HG03159 (cell line): ENCODE data around the gene PDZD2.

Experiments
- ATAC-seq: cut with Tn5 transposase; IDR thresholded peaks from one replicate; pipeline ENCODE4 v1.9.1; 2021; ENCODE audit warnings: mild to moderate bottlenecking, moderate library complexity; ENCODE audit not compliant: unreplicated experiment

The PDZD2 gene

DNA sequence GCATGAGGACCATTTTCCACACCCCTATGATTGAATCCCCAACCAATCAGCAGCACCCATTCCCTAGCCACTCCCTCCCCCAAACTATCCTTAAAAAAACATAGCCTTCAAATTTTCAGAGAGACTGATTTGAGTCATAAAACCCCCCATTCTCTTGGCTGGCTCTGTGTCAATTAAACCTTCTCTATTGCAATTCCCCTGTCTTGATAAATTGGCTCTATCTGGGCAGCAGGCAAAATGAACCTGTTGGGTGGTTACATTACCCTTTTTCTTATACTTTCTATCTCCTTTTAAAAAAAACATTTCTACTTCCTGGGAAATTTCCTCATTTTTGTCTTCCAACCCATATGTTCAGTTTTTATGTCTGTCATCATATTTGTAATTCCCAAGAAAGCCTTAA lies 220.2 kb downstream of the PDZD2 start:
- ATAC-seq: no peak

DNA sequence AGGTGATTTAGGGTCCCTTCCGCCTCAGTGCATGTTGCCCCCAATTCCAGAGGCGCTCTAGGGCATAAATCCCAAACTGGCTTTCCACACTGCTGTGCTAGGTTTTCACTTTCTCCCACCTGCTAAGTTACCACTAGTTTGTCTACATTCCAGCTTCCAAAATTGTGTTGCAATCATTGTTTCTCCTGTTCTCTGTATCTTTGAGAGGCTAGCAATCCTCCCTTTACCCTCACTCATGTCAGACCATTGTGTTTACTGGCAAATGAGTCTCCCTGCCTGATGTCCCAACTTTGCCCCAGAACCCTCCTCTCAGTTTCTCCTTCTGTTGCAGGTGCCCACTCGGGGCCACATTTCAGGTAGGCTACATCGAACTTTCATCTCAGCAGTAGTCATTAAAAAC lies 221.3 kb downstream of the PDZD2 start:
- ATAC-seq: no peak

DNA sequence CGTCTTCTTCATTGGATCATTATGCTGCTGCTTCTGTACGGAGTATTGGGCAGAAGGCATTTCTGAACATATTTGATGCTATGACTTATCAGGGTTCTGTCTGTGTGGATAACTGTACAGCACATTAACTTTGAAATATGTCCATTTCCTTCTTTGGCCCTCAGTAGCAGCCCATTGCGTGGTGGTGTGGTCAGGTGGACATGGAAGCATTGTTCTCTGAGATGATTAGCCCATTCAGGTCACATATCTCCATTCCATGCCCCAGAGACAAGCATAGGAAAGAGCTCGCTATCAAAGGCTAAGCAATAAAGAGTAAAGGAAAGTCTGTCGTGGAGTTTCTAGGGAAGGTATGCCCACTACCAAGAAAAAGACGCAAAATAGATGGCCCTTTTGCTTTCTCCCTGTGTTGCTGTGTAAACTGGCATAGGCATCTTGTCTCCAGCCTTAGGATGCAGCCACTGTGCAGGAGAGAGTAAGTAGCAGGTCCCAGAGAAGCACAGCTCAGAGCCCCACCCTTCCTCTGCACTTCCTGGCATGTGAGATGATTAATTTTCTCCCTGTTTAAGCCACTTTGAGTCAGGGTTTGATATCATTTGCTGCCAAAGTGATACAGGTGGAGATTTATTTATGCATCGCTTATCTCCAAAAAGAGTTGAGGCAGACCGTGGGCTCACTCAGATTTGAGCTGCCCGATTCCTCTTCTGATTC lies 221.9 kb downstream of the PDZD2 start:
- ATAC-seq: no peak

DNA sequence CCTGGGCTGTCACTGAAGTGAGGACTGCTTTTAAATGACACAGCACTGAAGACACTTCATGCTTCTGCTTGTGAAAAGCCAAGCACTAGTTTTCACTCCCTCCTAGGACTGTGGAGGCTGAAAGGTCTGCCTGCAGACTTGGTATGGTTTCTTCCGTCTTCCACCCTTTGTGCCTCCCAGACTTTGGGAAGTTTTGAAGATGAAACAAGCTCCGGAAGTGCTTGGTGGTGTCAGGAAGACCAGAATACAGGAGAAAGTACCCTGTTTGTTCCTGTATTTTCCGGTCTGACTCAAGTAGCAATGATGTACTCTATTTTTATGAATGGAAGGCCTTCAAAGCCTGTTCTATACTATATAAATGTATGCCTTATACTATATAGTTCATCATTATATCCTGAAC lies 222.7 kb downstream of the PDZD2 start:
- ATAC-seq: no peak

DNA sequence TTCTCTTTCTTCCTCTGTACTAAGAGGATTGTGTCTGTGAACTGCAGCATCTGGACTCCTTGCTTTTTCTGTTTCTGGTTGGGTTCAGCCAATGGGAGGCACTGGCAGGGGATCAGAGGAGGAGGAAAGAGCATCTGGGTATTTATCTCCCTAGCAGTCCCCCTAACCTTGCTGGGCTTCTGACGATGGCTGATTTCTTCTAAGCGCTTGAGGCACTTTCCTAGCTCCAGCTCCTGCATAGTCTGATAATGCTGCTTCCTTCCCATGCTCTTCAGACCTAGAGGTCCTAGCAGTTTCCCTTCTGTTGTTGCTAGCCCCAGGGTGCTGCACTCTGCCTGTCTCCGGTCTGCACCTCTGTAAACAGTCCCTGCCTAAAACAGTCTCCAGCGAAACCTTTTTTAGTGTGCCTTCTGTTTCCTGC lies 225.1 kb downstream of the PDZD2 start:
- no peak for ATAC-seq

DNA sequence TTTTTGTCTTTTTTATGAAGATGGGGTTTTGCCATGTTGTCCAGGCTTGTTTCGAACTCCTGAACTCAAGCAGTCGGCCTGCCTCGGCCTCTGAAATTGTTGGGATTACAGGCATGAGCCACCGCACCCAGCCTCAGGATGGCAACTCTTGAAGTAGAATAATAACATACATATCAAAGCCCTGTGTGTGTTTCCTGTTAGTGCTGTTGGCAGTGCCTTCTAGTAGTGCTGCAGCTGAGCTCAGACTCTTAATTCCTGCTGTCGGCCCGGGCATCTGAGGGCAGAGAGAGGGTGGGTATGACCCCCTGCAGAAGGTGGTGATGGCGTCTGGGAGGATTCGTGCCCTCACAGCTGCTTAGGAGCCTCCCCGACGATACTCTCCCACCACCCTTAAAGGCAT lies 227.2 kb downstream of the PDZD2 start:
- ATAC-seq: no peak

DNA sequence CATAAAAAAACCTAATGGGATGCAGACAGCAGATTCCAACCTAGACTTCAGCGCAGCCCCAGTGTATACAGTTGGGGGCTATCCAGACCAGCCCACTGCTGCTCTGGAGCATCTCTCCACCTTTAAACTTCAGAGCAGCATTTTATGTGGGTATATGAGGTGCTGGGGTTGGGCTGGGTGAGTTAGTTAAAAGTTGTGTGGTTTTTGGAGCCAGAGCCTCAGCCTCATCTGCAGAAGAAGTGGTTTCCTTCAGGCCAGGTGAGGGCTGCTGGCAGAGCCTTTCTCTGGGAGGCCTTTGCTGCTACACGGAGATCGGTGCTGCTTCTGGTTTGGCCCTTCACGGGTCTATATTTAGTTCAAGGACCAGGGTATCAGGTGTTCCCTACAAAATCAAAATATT lies 228.3 kb downstream of the PDZD2 start:
- no peak for ATAC-seq

DNA sequence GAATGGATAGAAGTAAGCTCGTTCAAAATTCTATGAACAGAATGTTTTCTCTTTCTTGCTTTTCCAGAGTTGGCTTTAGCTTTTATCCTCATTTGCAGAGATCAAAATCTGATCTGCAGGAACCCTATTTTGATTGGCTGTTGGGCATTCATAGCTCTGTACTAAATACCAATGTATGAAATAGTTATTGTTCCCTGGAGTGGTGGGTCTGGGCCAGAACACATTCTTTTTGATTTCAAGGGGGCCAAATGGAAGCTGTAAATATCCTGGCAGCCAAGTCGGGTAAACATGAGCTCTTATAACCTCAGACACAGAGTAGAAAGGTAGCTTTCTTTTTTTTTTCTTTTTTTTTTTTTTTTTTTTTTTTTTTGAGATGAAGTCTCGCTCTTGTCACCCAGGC lies 241.5 kb downstream of the PDZD2 start:
- no peak for ATAC-seq

DNA sequence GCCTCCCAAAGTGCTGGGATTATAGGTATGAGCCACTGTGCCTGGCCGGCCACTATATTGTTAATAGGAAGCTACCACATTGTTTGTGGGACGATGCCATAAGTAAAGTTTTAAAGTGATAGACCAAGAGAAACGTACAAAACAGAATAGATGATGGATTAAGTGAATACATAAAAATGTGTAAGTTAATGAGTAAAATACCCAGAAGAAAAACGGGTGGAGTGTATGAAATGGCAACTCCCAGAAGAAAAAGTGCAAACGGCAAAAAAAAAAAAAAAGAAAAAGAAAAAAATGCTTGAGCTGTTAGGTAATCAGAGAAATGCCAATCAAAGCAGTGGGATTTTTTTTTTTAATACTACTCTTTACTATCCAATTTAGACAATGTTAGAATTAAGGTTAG lies 246.0 kb downstream of the PDZD2 start:
- no peak for ATAC-seq

DNA sequence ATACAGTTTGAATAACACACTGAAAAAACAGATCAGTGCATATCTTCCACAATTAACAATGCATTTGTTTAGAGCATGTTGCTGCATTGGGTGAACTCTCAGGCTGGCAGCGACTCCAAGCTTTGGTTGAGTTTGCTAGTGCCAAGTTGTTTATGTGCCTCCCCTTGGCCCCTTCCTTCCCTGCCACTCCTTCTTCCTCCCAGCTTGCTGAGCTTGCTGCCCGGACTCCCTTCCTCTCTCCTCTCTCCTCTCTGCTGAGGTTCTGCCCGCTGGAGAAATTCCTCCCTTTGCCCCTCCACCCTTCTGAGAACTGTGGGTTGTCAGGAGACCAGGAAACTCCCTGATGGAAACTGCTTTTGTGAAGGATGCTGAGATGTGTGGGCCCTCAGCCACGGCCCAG lies 247.3 kb downstream of the PDZD2 start:
- no peak for ATAC-seq

DNA sequence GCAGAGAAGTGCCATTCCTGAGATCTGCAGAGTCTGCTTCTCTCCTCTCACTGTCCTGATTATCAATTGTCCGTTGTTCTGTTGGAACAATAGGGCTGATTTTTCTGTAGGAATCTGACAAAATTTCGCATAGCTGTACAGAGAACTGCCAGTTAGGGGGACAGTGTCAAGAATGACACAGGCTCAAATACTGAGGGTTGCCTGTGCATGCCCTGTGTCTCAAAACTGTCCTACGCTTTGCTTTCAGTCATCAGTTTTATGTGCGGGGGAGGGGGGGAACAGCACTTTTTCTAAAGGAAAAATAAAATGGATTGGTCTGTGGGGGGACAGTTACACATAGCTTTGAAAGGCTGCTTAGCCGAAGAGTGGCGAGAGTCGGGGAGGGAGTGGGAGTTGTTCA lies 248.6 kb downstream of the PDZD2 start:
- ATAC-seq: no peak

DNA sequence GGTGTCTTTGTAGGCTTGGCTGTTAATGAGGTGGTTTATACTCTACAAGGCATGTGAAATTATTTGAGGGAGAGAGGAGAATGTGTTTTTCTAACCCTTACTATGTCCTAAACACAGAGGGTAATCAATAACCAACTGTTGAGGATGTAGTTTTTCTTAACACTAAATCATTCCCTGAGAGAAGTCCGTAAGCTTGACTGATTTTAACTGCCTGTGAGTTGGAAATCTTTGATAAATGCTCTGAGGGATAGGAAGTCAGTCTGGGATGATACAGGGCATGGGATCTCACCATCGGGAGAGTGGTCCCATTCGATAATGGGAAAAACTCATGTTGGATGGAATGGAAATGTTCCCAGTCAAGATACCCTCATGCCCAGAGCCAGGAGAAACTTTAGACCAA lies 249.6 kb downstream of the PDZD2 start:
- ATAC-seq: no peak

DNA sequence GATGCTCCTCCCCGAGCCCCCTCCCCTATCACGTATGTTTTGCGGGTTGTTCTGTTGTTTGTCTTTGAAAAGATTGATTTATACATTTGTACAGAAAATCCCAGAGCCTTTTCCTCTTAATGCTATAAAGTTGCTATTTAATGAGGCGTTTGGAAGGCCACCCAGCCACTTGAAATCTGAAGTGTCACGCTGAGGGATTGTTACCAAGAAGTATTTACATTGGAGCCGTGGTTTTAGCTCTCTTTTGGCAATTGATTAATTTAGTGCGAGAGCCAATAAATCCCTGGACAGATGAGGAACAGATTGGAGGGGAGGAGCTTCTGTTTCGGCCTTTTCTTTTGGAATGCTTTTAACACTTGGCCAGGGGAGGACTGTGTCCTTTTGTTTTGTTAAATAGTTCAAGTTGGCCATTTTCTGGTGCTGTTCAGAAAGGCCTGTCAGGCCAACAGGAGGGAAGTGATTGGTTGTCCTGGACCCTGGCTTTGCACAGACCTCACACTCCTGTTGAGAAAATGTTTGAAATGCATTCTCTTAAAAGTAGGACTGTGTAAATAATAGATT lies 250.2 kb downstream of the PDZD2 start:
- ATAC-seq: no peak

DNA sequence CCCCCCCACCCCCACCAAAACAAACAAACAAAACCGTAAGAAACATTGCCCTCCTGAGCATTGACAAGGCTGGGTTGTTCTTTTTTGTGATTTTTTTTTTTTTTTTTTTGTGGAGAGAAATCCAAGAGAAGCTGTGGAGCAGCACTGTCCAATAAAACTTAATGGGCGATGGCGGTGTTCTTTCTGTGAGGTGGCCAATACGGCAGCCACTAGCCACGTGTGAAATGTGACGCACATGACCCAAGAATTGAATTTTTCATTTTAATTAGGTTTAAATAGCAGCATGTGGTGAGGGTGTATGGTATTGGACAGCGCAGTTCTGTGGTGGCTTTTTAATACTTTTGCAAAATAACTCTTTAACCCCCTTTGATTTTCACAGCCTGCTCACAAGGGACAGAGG lies 251.1 kb downstream of the PDZD2 start:
- ATAC-seq: no peak

DNA sequence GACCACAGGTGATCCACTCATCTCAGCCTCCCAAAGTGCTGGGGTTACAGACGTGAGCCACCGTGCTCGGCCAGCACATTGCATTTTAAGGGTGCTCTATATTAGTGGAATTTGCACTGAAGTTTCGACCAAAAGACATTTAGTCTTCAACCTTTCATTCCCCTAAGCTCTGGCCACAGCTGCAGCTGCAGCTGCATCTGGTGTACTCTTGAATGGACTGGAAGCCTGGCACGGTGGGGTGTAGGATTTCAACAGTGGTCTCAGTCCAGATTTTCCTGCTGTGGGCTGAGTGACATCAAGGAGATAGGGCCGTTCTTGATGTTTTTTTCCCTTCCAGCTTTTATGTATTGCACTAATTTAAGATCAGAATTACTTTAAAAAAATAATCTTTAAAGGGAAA lies 255.2 kb downstream of the PDZD2 start:
- no peak for ATAC-seq

DNA sequence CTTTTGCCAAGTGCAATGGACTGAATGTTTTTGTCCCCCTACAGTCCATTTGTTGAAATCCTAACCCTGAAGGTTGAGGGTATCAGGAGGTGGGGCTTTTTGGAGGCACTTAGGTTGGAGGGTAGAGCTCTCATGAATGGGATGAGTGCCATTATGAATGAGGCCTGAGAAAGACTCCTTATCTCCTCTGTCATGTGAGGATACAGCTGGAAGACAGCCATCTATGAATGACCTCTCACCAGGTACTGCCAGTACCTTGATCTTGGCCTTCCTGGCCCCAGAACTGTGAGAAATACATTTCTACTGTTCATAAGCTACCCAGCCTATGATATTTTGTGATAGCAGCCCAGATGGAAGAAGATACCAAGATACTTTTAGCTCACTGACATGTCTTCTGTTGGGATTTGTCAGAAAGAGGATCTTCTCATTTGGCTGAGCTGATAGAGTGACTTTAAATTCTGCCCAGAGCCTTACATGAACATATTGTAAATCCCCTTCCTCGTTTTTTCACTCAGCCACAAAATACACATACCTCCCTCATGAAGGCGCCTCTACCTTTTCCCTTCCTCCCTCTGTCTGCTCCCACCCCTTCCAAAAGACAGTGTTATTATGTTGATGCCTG lies 256.4 kb downstream of the PDZD2 start:
- ATAC-seq: no peak

DNA sequence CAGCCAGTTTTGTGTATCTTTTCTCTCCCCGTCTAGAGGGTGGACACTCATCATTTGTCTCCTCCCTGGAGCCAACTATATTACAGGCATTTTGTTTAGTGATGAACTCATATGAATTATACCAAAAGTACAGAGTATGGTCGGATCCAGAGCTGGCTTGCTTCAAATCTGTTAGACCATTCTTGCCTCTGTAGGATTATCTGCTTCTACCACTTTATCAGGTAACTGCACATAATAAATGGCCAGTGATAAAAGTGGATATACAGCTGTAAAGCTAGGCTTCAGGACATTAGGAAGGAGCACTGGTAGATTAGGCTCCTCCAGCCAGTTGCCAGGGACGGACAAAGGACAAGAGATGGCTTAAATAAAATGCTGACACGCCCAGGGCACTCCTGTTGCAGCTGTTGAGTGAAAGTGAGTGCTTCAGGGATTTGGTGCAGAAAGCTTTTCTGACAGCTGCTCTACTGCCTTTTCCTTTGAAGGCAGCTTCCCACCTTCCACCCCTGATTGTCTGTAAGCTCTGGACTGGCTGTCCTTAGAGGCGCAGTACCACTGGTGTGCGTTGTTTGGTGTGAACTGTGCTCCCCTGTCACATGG lies 259.2 kb downstream of the PDZD2 start:
- no peak for ATAC-seq

DNA sequence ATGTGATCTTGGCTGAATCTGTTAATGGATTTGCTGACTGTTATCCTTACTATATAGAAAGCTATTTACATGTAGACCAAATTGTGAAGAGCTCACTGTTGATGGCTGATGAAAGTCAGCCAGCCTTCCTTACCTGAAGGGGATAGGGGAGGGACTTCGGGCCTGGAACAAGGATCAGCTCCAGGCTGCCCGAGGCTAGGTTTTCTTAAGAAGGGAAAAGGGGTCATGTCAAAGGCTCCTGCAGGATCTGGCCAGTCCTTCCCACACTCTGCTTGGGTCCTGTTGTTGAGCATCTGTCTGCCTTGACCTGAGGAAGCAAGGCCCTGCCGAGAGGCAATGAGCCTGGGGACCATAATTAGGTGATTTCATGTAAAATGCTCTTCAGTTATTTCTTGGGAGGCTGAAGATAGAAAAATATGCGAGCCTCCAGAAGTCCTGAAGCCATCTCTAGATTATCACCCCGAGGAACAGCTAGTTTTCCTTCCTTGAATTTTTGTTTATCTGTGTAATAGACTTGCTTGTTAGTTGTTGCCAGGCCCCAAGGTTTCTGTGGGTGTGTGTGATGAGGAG lies 261.4 kb downstream of the PDZD2 start:
- ATAC-seq: no peak

DNA sequence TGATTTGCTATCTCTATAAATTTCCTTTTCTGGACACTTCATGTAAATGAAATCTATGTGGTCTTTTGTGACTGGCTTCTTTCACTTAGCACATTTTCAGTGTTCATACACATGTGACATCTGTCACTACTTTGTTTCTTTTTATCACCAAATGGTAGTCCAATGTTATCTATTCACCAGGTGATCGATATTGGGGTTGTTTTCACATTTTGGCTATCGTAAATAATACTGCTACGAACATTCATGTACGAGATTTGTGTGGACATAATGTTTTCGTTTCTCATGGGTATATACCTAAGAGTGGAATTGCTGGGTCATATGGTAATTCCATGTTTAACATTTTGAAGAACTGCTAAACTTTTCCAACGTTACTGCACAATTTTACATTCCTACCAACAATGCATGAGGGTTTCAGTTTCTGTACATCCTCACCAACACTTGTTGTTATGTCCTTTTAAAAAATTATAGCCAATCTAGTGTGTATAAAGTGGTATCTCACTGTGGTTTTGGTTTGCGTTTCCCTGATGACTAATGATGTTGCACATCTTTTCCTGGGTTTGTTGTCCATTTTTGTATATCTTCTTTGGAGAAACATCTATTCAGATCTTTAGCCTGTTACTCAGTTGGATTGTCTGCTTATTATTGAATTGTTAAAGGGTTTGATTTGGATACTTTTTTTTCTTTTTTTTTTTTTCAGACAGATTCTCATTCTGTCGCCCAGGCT lies 263.0 kb downstream of the PDZD2 start:
- no peak for ATAC-seq

DNA sequence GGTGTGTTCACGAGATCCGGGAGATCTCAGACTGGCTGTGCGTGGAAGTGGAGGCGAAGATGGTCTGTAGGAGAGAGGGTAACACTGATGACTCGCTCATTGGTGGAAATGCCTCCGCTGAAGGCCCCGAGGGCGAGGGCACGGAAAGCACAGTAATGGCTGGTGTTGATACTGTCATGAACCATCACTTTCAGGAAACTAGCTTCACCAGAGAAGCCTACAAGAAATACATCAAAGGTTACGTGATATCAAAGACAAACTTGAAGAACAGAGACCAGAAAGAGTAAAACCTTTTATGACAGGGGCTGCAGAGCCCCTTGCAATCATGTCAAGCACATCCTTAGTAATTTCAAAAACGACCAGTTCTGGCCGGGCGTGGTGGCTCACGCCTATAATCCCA lies 269.5 kb downstream of the PDZD2 start:
- ATAC-seq: no peak

DNA sequence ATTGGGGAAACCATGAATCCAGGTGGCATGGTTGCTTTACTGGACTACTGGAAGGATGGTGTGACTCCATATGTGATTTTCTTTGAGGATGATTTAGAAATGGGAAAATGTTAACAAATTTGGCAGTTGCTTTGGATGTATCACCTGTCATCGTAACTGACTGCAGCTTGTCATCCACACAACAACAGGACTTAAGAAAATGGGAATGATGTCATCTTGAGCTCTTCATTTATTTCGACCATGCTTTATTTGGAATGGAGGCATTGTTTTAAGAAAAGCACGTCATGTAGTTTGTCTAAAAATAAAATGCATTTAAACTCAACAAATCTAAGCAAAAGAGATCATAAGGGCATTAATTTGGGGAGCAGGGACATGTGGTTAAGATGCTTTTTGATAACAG lies 270.1 kb downstream of the PDZD2 start:
- ATAC-seq: no peak
